Prostate gland (tissue), 2 donors: Measurements from ENCODE around the gene NEMP2. TPM values are rescaled to one million over a fixed set of nuclear protein-coding genes. Genes with fewer than 3 reads are reported as not detected.

Experiments
- DNase-seq: peaks from one replicate; pipeline ENCODE4 v3.0.0-alpha.2; 2019; ENCODE audit warnings: low spot score
- H3K27ac ChIP-seq, 2 donors: fragments of 200-600 bp; sonication (generic); 2 replicates each; pipeline ENCODE4 v1.5.1; 2017 to 2019
- H3K27me3 ChIP-seq: fragments of 200-600 bp; sonication (generic); replicated peaks from 2 replicates; pipeline ENCODE4 v1.5.1; 2019; ENCODE audit not compliant: insufficient read depth
- H3K36me3 ChIP-seq, 2 donors: fragments of 200-600 bp; sonication (generic); 1 replicate in 1 of 2; 2 replicates in 1 of 2; pipeline versions ENCODE4 v1.5.1 to v1.8.1; 2017 to 2019
- H3K4me1 ChIP-seq: fragments of 200-600 bp; sonication (generic); replicated peaks from 2 replicates; pipeline ENCODE4 v1.5.1; 2019
- H3K4me3 ChIP-seq, 2 donors: fragments of 200-600 bp; sonication (generic); 2 replicates each; pipeline ENCODE4 v1.5.1; 2017 to 2019
- H3K9me3 ChIP-seq: fragments of 200-600 bp; sonication (generic); 2 replicates; pipeline ENCODE4 v1.5.1; 2017
- POLR2A ChIP-seq: fragments of 450-650 bp; IDR thresholded peaks from one replicate; pipeline ENCODE4 v1.6.1; 2016; ENCODE audit warnings: antibody characterized with exemption, mild to moderate bottlenecking
- POLR2AphosphoS5 ChIP-seq: sonication (generic); formaldehyde crosslinking; IDR thresholded peaks from one replicate; pipeline ENCODE4 v1.6.1; 2017; ENCODE audit warnings: antibody characterized with exemption
- WGBS: methylation state at CpG from one replicate; pipeline ENCODE4 v1.1.5; 2018; 5-methylcytosine and 5-hydroxymethylcytosine counted together
- intact Hi-C: fragments of 100-400 bp; cut with DNase I; formaldehyde crosslinking; loops from one replicate; pipeline ENCODE4 v1.14.2; 2022
- total RNA-seq, 2 donors: library from RNA; depleted of rRNA; stranded (reverse); fragments of >200 nt; gene quantifications; one replicate each; pipeline ENCODE4 v1.1.0, GENCODE V29; 2016
- TF ChIP-seq, protein P1 (sequence below), 4 experiments: fragments of 200-600 bp in 2 of 4; fragments of 450-650 bp in 2 of 4; sonication (generic) in 2 of 4; IDR thresholded peaks; 1 replicate in 3 of 4; 2 replicates in 1 of 4; pipeline ENCODE4 v1.5.1; 2016 to 2019; ENCODE audit warnings: antibody characterized with exemption in 4 of 4, mild to moderate bottlenecking in 2 of 4, moderate library complexity in 2 of 4

Gene NEMP2, protein sequence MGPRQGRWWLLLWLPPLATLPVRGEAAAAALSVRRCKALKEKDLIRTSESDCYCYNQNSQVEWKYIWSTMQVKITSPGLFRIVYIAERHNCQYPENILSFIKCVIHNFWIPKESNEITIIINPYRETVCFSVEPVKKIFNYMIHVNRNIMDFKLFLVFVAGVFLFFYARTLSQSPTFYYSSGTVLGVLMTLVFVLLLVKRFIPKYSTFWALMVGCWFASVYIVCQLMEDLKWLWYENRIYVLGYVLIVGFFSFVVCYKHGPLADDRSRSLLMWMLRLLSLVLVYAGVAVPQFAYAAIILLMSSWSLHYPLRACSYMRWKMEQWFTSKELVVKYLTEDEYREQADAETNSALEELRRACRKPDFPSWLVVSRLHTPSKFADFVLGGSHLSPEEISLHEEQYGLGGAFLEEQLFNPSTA
- total RNA-seq = 10 to 100 TPM in 1 of 2 donors, 1 to 10 TPM in 1; 4.6 to 14.0 TPM

DNA sequence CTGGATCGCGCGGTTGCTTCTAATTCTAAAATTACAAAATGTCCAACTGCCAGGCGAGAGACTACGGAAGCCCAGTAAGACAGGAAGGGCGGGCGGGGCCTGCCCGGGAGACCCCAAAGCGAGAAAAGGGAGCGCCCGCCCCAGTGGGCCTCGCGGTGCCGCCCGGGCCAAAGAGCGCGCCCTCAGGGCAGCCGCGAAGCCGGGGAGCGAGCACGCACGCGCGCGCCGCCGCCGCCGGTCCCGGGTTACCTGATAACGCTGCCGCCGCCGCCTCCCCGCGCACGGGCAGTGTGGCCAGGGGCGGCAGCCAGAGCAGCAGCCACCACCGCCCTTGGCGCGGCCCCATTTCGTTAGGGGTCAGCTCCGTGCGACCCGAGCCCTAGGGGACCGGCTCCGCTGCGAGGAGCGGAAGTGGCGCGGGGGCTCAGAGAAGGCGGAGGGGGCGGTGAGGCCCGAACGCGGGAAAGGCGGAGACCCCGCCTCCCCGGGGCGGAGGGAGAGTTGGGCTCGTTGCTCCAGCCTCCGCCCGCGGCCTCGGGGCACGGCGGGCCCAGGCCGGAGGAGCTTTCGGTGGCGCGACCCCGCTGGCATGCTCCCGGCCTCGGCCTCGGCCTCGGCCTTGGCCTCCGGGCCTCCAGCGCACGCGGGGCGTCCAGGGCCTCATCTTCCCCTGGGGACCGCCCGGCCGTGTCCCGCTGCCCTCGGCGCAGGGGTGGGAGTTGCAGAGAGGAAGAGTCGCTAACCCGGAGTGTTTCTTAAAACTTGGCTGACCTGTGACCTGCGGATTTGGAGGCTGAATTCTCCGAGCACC is at the start of gene NEMP2:
NEMP2 (minus strand) TSS at position 413 of the 811 bp plus-strand sequence; CDS start at position 346, 67 bp downstream.
- no peaks in the 10 kb centered on the region for H3K27me3 ChIP-seq
- H3K9me3 ChIP-seq = no peaks in the 10 kb centered on the region
- intact Hi-C loops = loop anchor here (2.0 to 10.0 kb wide), 2 partner anchors 114 to 270 kb away; partner anchors contain the start of gene NAB1
- no peaks in the 10 kb centered on the region for H3K36me3 ChIP-seq
- DNase-seq = peak; percentile 54
- TF ChIP-seq POLR2A (peak; percentile 54), POLR2AphosphoS5 (peak; percentile 7)
- TF ChIP-seq, protein P1, sequence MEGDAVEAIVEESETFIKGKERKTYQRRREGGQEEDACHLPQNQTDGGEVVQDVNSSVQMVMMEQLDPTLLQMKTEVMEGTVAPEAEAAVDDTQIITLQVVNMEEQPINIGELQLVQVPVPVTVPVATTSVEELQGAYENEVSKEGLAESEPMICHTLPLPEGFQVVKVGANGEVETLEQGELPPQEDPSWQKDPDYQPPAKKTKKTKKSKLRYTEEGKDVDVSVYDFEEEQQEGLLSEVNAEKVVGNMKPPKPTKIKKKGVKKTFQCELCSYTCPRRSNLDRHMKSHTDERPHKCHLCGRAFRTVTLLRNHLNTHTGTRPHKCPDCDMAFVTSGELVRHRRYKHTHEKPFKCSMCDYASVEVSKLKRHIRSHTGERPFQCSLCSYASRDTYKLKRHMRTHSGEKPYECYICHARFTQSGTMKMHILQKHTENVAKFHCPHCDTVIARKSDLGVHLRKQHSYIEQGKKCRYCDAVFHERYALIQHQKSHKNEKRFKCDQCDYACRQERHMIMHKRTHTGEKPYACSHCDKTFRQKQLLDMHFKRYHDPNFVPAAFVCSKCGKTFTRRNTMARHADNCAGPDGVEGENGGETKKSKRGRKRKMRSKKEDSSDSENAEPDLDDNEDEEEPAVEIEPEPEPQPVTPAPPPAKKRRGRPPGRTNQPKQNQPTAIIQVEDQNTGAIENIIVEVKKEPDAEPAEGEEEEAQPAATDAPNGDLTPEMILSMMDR (IDR thresholded peaks at IDR 0.05) = no peak
- peak within 1 kb of the TSS; percentile 90 to 94 for H3K27ac ChIP-seq
- H3K4me1 ChIP-seq = no peaks in the 10 kb centered on the region
- H3K4me3 ChIP-seq = peak within 1 kb of the TSS; percentile 72 to 76
- under 1% methylated on average over 50 of the region's 92 CpGs for WGBS

DNA sequence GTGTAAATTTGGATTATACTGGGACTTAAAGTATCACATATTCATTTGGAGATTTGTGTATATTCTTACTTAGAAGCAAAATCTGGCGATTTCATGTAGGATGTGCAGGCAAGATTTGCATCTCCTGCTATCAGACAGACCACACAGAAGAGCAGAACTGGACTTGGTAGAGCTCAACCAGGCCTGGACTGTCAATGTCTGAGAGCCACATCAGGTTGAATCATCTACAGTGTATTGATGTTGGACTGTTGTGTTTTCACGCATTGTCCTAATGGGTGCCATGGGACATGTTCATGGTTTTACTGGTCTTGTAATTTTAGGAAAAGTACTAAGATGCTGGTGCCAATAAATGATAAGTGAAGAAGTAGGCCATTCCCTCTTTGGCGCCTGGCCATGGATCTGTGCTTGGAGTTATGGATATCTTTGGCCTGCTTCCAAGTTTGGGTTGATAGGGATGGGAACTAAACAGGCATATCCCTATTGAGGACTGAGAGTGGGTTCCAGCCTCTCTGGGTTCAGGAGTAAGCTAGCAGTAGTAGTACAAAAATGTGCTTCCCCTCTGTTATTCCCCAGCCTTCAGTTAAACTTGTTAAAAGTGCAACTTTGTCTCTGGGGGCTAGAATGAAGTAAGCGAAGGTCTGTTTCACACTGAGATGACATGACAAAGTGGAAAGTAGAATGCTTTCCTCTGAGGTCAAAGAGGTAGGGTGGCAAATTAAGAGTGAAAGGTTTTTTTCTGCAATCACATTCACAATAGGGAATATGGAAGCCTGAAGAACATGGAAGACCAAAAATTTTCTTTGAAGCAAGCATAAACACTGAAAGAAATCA is 49.2 kb upstream of the NEMP2 start:
- intact Hi-C loops = no loop called here
- TF ChIP-seq, protein P1 (IDR thresholded peaks at IDR 0.05) = no peak
- H3K36me3 ChIP-seq = no peaks in the 10 kb centered on the region
- no peaks in the 10 kb centered on the region for H3K9me3 ChIP-seq
- H3K27ac ChIP-seq = no peak overlapping the region
- H3K4me1 ChIP-seq = no peaks in the 10 kb centered on the region
- no peak overlapping the region for H3K4me3 ChIP-seq
- H3K27me3 ChIP-seq = peaks cover 2% of the 10 kb centered on the region
- WGBS = 91% methylated on average over 4 of the region's 4 CpGs
- DNase-seq = no peak

DNA sequence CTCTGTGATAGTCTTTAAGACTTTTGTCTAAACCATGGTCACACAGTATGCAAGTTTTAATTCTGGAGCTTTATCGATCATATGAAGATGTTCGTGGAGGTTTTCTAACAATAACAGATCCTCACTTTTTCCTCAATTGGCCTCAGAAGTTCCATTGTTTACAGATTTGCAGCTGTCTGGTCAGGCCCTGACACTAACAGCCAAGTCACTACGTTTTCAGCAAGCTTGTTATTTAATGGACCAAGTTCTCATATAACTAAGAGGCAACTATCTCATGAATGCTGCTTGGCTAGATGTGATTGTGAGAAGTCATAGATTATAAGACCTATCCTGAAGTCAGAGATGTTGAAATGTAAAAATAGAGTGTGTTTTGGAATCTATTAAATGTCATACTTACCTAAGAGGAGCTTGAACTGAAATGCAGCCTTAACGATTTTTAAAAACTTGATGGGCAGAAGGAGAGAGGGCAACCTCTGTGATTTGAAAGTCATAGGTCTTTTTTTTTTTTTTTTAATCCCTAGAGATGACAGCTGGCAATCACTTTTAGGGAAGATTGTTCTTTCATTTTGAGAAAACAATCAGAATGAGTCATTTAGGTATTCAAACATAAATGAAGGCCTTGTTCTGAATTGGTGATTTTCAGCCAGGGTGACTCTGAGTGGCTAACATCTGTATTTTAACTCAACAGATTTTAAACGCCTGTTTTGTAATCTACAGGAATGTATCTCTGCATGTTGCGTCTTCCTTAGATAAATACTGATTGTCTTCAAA is 48.4 kb upstream of the NEMP2 start:
- no peak overlapping the region for H3K4me3 ChIP-seq
- H3K9me3 ChIP-seq = no peaks in the 10 kb centered on the region
- peaks cover 2% of the 10 kb centered on the region for H3K27me3 ChIP-seq
- no peaks in the 10 kb centered on the region for H3K4me1 ChIP-seq
- WGBS = 75% methylated on average over 6 of the region's 6 CpGs
- no peak for DNase-seq
- H3K36me3 ChIP-seq = no peaks in the 10 kb centered on the region
- no peak for TF ChIP-seq POLR2A
- TF ChIP-seq POLR2AphosphoS5 = no peak
- TF ChIP-seq, protein P1 (IDR thresholded peaks at IDR 0.05) = no peak
- intact Hi-C loops = no loop called here
- no peak overlapping the region for H3K27ac ChIP-seq

DNA sequence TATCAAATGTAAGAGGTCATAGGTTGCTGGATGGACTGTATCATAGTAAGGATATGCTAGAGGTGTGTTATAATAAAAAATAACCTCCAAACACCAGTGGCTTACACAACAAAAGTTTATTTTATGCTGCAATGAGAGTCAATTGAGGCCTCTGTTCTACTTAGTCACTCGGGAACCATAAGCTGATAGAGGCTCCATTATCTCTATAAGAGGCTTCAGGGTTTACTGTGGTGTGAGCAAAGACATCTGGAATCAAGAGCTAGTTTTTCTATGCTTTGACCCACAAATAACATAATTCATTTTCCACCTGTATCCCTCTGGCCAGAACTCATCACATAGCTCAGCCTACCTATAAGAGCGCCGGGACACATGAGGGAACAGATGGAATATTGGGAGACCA is 47.5 kb upstream of the NEMP2 start:
- H3K4me1 ChIP-seq = no peaks in the 10 kb centered on the region
- no peaks in the 10 kb centered on the region for H3K36me3 ChIP-seq
- intact Hi-C loops = no loop called here
- H3K27me3 ChIP-seq = peaks cover 2% of the 10 kb centered on the region
- TF ChIP-seq POLR2A = no peak
- TF ChIP-seq POLR2AphosphoS5 = no peak
- TF ChIP-seq, protein P1 (IDR thresholded peaks at IDR 0.05) = no peak
- H3K9me3 ChIP-seq = no peaks in the 10 kb centered on the region
- DNase-seq = no peak
- H3K4me3 ChIP-seq = no peak overlapping the region
- no peak overlapping the region for H3K27ac ChIP-seq
- WGBS = 96% methylated on average over 3 of the region's 3 CpGs
